SK-N-SH (cell line): ENCODE data around the gene NEU3. TPM values are rescaled to one million over a fixed set of nuclear protein-coding genes. Genes with fewer than 3 reads are reported as not detected.
"Not testable (repeated sequence)": the region's sequence is repeated elsewhere in the genome, so short reads cannot be mapped to it uniquely, and the experiment has no call there.

Experiments
- CTCF ChIA-PET: fragments of 300-600, 350-600 bp; formaldehyde crosslinking; extraction: SDS; loops from one replicate; lab custom pipeline; 2021; lab: Yijun Ruan, JAX
- POLR2A ChIA-PET: fragments of 350-600 bp; sonication (Branson Sonifier 250); formaldehyde crosslinking; extraction: SDS; loops from one replicate; lab custom pipeline; 2020; ENCODE audit warnings: antibody characterized with exemption, inconsistent platforms; lab: Yijun Ruan, JAX
- DNase-seq: peaks from one replicate; pipeline ENCODE4 v3.0.0; 2012
- H2AFZ ChIP-seq: fragments of 200-600 bp; sonication (generic); 2 replicates; pipeline ENCODE4 v1.8.1; 2016; ENCODE audit warnings: antibody characterized with exemption, mild to moderate bottlenecking, low read depth
- H3F3A ChIP-seq: fragments of 200-600 bp; sonication (generic); replicated peaks from 2 replicates; pipeline ENCODE3; 2016; ENCODE audit warnings: antibody characterized with exemption, mild to moderate bottlenecking; ENCODE audit not compliant: insufficient read depth
- H3K27ac ChIP-seq, 2 experiments: fragments of 200-500 bp in 1 of 2; fragments of 200-600 bp in 1 of 2; sonication (Bioruptor generic) in 1 of 2; sonication (generic), shearing (Covaris generic) in 1 of 2; 2 replicates each; pipeline versions ENCODE4 v1.5.1 to v1.6.1; 2014 to 2016; ENCODE audit warnings: low read depth in 2 of 2, inconsistent platforms in 1 of 2, low read length in 1 of 2, mild to moderate bottlenecking in 1 of 2, mixed read lengths in 1 of 2
- H3K27me3 ChIP-seq: fragments of 200-600 bp; sonication (generic), shearing (Covaris generic); 2 replicates; pipeline ENCODE4 v1.6.1; 2016; ENCODE audit warnings: mixed run types; ENCODE audit not compliant: insufficient read depth
- H3K36me3 ChIP-seq, 2 experiments: fragments of 200-500 bp in 1 of 2; fragments of 200-600 bp in 1 of 2; sonication (Bioruptor generic) in 1 of 2; sonication (generic) in 1 of 2; replicated peaks in 1 of 2; 2 replicates each; pipeline versions ENCODE3 to v1.5.1; 2014 to 2016; ENCODE audit warnings: low read length in 1 of 2, mild to moderate bottlenecking in 1 of 2; ENCODE audit not compliant: insufficient read depth in 2 of 2, control insufficient read depth in 1 of 2
- H3K4me1 ChIP-seq, 2 experiments: fragments of 200-500 bp in 1 of 2; fragments of 200-600 bp in 1 of 2; sonication (Bioruptor generic) in 1 of 2; sonication (generic), shearing (Covaris generic) in 1 of 2; 2 replicates each; pipeline versions ENCODE4 v1.5.1 to v1.6.1; 2014 to 2016; ENCODE audit warnings: low read depth in 1 of 2, low read length in 1 of 2, mixed run types in 1 of 2; ENCODE audit not compliant: insufficient read depth in 2 of 2, control insufficient read depth in 1 of 2
- H3K4me2 ChIP-seq: fragments of 200-600 bp; sonication (generic), shearing (Covaris generic); 2 replicates; pipeline ENCODE4 v1.6.1; 2017; ENCODE audit warnings: mixed run types
- H3K4me3 ChIP-seq, 2 experiments: fragments of 200-500 bp in 1 of 2; fragments of 200-600 bp in 1 of 2; sonication (Bioruptor generic) in 1 of 2; sonication (generic), shearing (Covaris generic) in 1 of 2; 2 replicates each; pipeline versions ENCODE4 v1.5.1 to v1.8.1; 2014 to 2016; ENCODE audit warnings: low read depth in 2 of 2, inconsistent platforms in 1 of 2, low read length in 1 of 2, mild to moderate bottlenecking in 1 of 2, mixed read lengths in 1 of 2, moderate library complexity in 1 of 2
- H3K79me2 ChIP-seq: fragments of 200-600 bp; sonication (generic); 2 replicates; pipeline ENCODE4 v1.8.1; 2017; ENCODE audit warnings: mild to moderate bottlenecking; ENCODE audit not compliant: insufficient read depth
- H3K9ac ChIP-seq: fragments of 200-600 bp; sonication (generic); 2 replicates; pipeline ENCODE4 v1.6.1; 2017; ENCODE audit warnings: mixed run types
- H3K9me2 ChIP-seq: fragments of 200-600 bp; sonication (generic); 2 replicates; pipeline ENCODE4 v1.6.1; 2017; ENCODE audit warnings: mixed run types
- H3K9me3 ChIP-seq: fragments of 200-600 bp; sonication (generic); 2 replicates; pipeline ENCODE4 v1.6.1; 2017; ENCODE audit warnings: mixed run types, mild to moderate bottlenecking, moderate library complexity
- H4K20me1 ChIP-seq: fragments of 200-600 bp; sonication (generic); 2 replicates; pipeline ENCODE4 v1.6.1; 2017; ENCODE audit warnings: mild to moderate bottlenecking, mixed run types; ENCODE audit not compliant: insufficient read depth
- CHD2 ChIP-seq: fragments of 150-350 bp; IDR thresholded peaks from 2 replicates; pipeline ENCODE4 v1.6.1; 2018; ENCODE audit warnings: low read length; ENCODE audit not compliant: partially characterized antibody
- ELF1 ChIP-seq: IDR thresholded peaks from 2 replicates; pipeline ENCODE4 v1.4.0; 2012
- EP300 ChIP-seq, 2 experiments: IDR thresholded peaks; 2 replicates each; pipeline versions ENCODE4 v1.4.0 to v1.6.1; 2012; ENCODE audit warnings: borderline replicate concordance in 1 of 2, low read depth in 1 of 2, low read length in 1 of 2
- FOXJ3 ChIP-seq: sonication (generic); formaldehyde crosslinking; IDR thresholded peaks from 2 replicates; pipeline ENCODE4 v1.5.1; 2020; ENCODE audit warnings: mild to moderate bottlenecking, missing genetic modification reagents
- FOXM1 ChIP-seq: IDR thresholded peaks from 2 replicates; pipeline ENCODE4 v1.4.0; 2012; ENCODE audit warnings: low read depth, mild to moderate bottlenecking
- MAX ChIP-seq: IDR thresholded peaks from 2 replicates; pipeline ENCODE4 v1.4.0; 2012; ENCODE audit warnings: low read depth
- NRF1 ChIP-seq: IDR thresholded peaks from 2 replicates; pipeline ENCODE4 v1.6.1; 2012; ENCODE audit warnings: low read depth, mild to moderate bottlenecking, low read length
- POLR2AphosphoS5 ChIP-seq: IDR thresholded peaks from 2 replicates; pipeline ENCODE4 v1.6.1; 2012; ENCODE audit warnings: low read depth, low read length
- RCOR1 ChIP-seq: fragments of 150-350 bp; IDR thresholded peaks from 2 replicates; pipeline ENCODE4 v1.6.1; 2017; ENCODE audit warnings: antibody characterized with exemption, low read length
- REST ChIP-seq: IDR thresholded peaks from 2 replicates; pipeline ENCODE4 v1.6.1; 2012; ENCODE audit warnings: mild to moderate bottlenecking, low read depth, low read length, moderate library complexity
- TCF12 ChIP-seq: IDR thresholded peaks from 2 replicates; pipeline ENCODE4 v1.4.0; 2012
- TEAD4 ChIP-seq: IDR thresholded peaks from 2 replicates; pipeline ENCODE4 v1.4.0; 2012; ENCODE audit warnings: mild to moderate bottlenecking, borderline replicate concordance; ENCODE audit not compliant: insufficient read depth
- USF1 ChIP-seq: IDR thresholded peaks from 2 replicates; pipeline ENCODE4 v1.4.0; 2012; ENCODE audit warnings: low read depth, borderline replicate concordance
- YY1 ChIP-seq: IDR thresholded peaks from 2 replicates; pipeline ENCODE4 v1.4.0; 2012; ENCODE audit warnings: low read depth, mild to moderate bottlenecking
- WGBS: methylation state at CpG from one replicate; pipeline ENCODE4 v1.1.6; 2017; ENCODE audit warnings: low lambda C conversion rate; 5-methylcytosine and 5-hydroxymethylcytosine counted together
- polyA plus RNA-seq, 3 experiments: library from polyadenylated mRNA; depleted of rRNA; stranded (reverse); fragments of >200 nt; gene quantifications; 2 replicates each; pipeline ENCODE4 v1.2.3, GENCODE V29; 2012
- TF ChIP-seq, protein P1 (sequence below): fragments of 150-350 bp; IDR thresholded peaks from 2 replicates; pipeline ENCODE4 v1.6.1; 2016; ENCODE audit warnings: mild to moderate bottlenecking, low read depth, low read length

The NEU3 gene
- polyA plus RNA-seq, 1 of the 3 experiments (the other 2 are of a cell fraction), result 5.7 TPM

DNA sequence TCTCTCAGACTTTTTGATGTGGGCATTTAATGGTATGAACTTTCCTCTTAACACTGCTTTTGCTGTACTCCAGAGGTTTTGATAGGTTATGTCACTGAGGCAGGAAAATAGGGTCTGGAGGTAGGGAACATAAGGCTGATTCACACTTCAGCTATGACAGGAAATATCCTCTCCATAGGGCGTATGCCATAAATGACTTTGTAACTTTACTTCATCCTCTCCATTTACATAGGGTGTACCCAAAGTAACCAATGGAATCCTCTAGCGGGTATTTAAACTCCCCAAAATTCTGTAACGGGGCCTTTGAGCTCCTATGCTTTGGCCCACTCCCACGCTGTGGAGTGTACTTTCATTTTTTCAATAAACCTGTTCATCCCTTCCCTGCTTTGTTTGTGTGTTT is 58.5 kb downstream of the NEU3 start:
- no peaks in the 10 kb centered on the region for H3F3A ChIP-seq
- 69% methylated on average over 4 of the region's 4 CpGs for WGBS
- ChIA-PET CTCF (interaction anchor here (1.2 to 3.2 kb wide), 3 partner anchors 93 to 203 kb away, joined by 4 to 12 read pairs (median 5); no protein-coding TSS in a partner anchor), POLR2A (no interaction called here)
- no peaks in the 10 kb centered on the region for H3K4me1 ChIP-seq
- H3K4me3 ChIP-seq, result no peak overlapping the region
- no peak overlapping the region for H2AFZ ChIP-seq
- no peaks in the 10 kb centered on the region for H3K27me3 ChIP-seq
- H3K4me2 ChIP-seq, result no peak overlapping the region
- no peaks in the 10 kb centered on the region; the same call in 1 of the 2 replicates for H3K9me2 ChIP-seq
- H3K27ac ChIP-seq, result no peak overlapping the region
- TF ChIP-seq YY1 (no peak), EP300 (IDR thresholded peaks at IDR 0.05; ENCODE audit: borderline replicate concordance in 1 of 2, low read depth in 1 of 2, low read length in 1 of 2) (no peak), FOXM1 (no peak), MAX (no peak), TCF12 (no peak), ELF1 (no peak), NRF1 (no peak), REST (no peak), FOXJ3 (CRISPR knock-in tag) (no peak), USF1 (no peak), TEAD4 (no peak), RCOR1 (no peak), POLR2AphosphoS5 (no peak), CHD2 (no peak)
- TF ChIP-seq, protein P1, sequence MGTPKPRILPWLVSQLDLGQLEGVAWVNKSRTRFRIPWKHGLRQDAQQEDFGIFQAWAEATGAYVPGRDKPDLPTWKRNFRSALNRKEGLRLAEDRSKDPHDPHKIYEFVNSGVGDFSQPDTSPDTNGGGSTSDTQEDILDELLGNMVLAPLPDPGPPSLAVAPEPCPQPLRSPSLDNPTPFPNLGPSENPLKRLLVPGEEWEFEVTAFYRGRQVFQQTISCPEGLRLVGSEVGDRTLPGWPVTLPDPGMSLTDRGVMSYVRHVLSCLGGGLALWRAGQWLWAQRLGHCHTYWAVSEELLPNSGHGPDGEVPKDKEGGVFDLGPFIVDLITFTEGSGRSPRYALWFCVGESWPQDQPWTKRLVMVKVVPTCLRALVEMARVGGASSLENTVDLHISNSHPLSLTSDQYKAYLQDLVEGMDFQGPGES, result no peak
- H3K9me3 ChIP-seq, result no peaks in the 10 kb centered on the region; the same call in 1 of the 2 replicates
- no peak overlapping the region for H3K9ac ChIP-seq
- no peaks in the 10 kb centered on the region for H4K20me1 ChIP-seq
- no peaks in the 10 kb centered on the region for H3K79me2 ChIP-seq
- no peak for DNase-seq
- no peaks in the 10 kb centered on the region for H3K36me3 ChIP-seq

- H3K9ac ChIP-seq, H3K36me3 ChIP-seq, POLR2A ChIA-PET, DNase-seq, H3K4me3 ChIP-seq, H3K79me2 ChIP-seq, H3K27ac ChIP-seq, H4K20me1 ChIP-seq, H3K27me3 ChIP-seq, H3K4me1 ChIP-seq, H3F3A ChIP-seq, H2AFZ ChIP-seq, H3K9me2 ChIP-seq, H3K4me2 ChIP-seq: not testable (repeated sequence)
- 53% methylated on average over 8 of the region's 8 CpGs for WGBS
- H3K9me3 ChIP-seq, result peaks cover 12% of the 10 kb centered on the region
- CTCF ChIA-PET, result interaction anchor here (1.1 to 3.2 kb wide), 3 partner anchors 17 to 199 kb away, joined by 5 to 12 read pairs (median 5); no protein-coding TSS in a partner anchor
Measured at GRCh38 chr11:75049501-75050266, 61.0 kb downstream of the NEU3 start.
